HEK293 (cell line): ENCODE results near the gene UQCC3.

ENCODE experiments used
- CTCF ChIA-PET: fragments of 350-600 bp; formaldehyde crosslinking; extraction: SDS; loops from one replicate; lab custom pipeline; 2021; ENCODE audit warnings: antibody characterized with exemption; lab: Yijun Ruan, JAX
- POLR2A ChIA-PET: fragments of 300-600 bp; formaldehyde crosslinking; extraction: SDS; loops from one replicate; lab custom pipeline; 2020; ENCODE audit warnings: antibody characterized with exemption, inconsistent platforms; lab: Yijun Ruan, JAX
- H3K27ac ChIP-seq: fragments of 200-500 bp; sonication (Bioruptor generic); 2 replicates; pipeline ENCODE4 v1.5.1; 2014; ENCODE audit warnings: low read depth, low read length, control low read depth, inconsistent platforms; ENCODE audit errors: extremely low read depth
- H3K36me3 ChIP-seq, 2 experiments: fragments of 200-500 bp in 1 of 2; sonication (Bioruptor generic) in 1 of 2; 1 replicate in 1 of 2; 2 replicates in 1 of 2; pipeline ENCODE4 v1.5.1; 2014 to 2017; ENCODE audit warnings: inconsistent platforms in 2 of 2, low read length in 2 of 2; ENCODE audit not compliant: control insufficient read depth in 2 of 2, insufficient read depth in 1 of 2
- H3K4me1 ChIP-seq: fragments of 200-500 bp; sonication (Bioruptor generic); 2 replicates; pipeline ENCODE4 v1.5.1; 2014; ENCODE audit warnings: mild to moderate bottlenecking, low read length, inconsistent platforms; ENCODE audit not compliant: control insufficient read depth, insufficient read depth
- H3K4me3 ChIP-seq: 2 replicates; pipeline ENCODE4 v1.5.1; 2011; ENCODE audit warnings: low read depth, mild to moderate bottlenecking, control low read depth, low read length, moderate library complexity
- H3K9me3 ChIP-seq: fragments of 200-500 bp; sonication (Bioruptor generic); 2 replicates; pipeline ENCODE4 v1.5.1; 2014; ENCODE audit warnings: low read depth, low read length, inconsistent platforms; ENCODE audit not compliant: control insufficient read depth, insufficient read depth
- BCL6B ChIP-seq: fragments of 450-650 bp; formaldehyde crosslinking; IDR thresholded peaks from 2 replicates; pipeline ENCODE4 v1.5.1; 2017; ENCODE audit warnings: missing biosample characterization, missing genetic modification characterization
- CTCF ChIP-seq: fragments of 450-650 bp; formaldehyde crosslinking; IDR thresholded peaks from 2 replicates; pipeline ENCODE4 v1.5.1; 2016; ENCODE audit warnings: missing biosample characterization, missing genetic modification characterization
- KLF17 ChIP-seq: fragments of 450-650 bp; formaldehyde crosslinking; IDR thresholded peaks from 2 replicates; pipeline ENCODE4 v1.5.1; 2016; ENCODE audit warnings: missing biosample characterization, missing genetic modification characterization
- MEIS1 ChIP-seq: sonication (generic); formaldehyde crosslinking; IDR thresholded peaks from 2 replicates; pipeline ENCODE4 v1.8.1; 2022; ENCODE audit warnings: missing genetic modification reagents, mild to moderate bottlenecking, borderline replicate concordance
- PRDM4 ChIP-seq: fragments of 450-650 bp; formaldehyde crosslinking; IDR thresholded peaks from 2 replicates; pipeline ENCODE4 v1.5.1; 2017; ENCODE audit warnings: missing biosample characterization, missing genetic modification characterization
- ZBTB17 ChIP-seq: fragments of 450-650 bp; formaldehyde crosslinking; IDR thresholded peaks from 2 replicates; pipeline ENCODE4 v1.5.1; 2016; ENCODE audit warnings: missing biosample characterization, missing genetic modification characterization
- ZBTB20 ChIP-seq: fragments of 450-650 bp; formaldehyde crosslinking; IDR thresholded peaks from 2 replicates; pipeline ENCODE4 v1.5.1; 2016; ENCODE audit warnings: missing biosample characterization, missing genetic modification characterization
- ZBTB48 ChIP-seq: fragments of 450-650 bp; formaldehyde crosslinking; IDR thresholded peaks from 2 replicates; pipeline ENCODE4 v1.5.1; 2016; ENCODE audit warnings: missing biosample characterization, missing genetic modification characterization
- ZBTB8A ChIP-seq: fragments of 450-650 bp; formaldehyde crosslinking; IDR thresholded peaks from 2 replicates; pipeline ENCODE4 v1.5.1; 2016; ENCODE audit warnings: missing biosample characterization, missing genetic modification characterization
- ZFHX2 ChIP-seq: fragments of 450-650 bp; formaldehyde crosslinking; conservative IDR thresholded peaks from 2 replicates; pipeline ENCODE4 v1.5.1; 2016; ENCODE audit warnings: missing biosample characterization, missing genetic modification characterization
- ZNF114 ChIP-seq: fragments of 450-650 bp; formaldehyde crosslinking; IDR thresholded peaks from 2 replicates; pipeline ENCODE4 v1.5.0; 2017; ENCODE audit warnings: missing biosample characterization, missing genetic modification characterization
- ZNF2 ChIP-seq: fragments of 450-650 bp; formaldehyde crosslinking; IDR thresholded peaks from 2 replicates; pipeline ENCODE4 v1.5.1; 2016; ENCODE audit warnings: missing biosample characterization, missing genetic modification characterization
- ZNF26 ChIP-seq: fragments of 450-650 bp; formaldehyde crosslinking; IDR thresholded peaks from 2 replicates; pipeline ENCODE4 v1.5.1; 2016; ENCODE audit warnings: missing biosample characterization, missing genetic modification characterization
- ZNF335 ChIP-seq: fragments of 450-650 bp; formaldehyde crosslinking; conservative IDR thresholded peaks from 2 replicates; pipeline ENCODE4 v1.5.1; 2016; ENCODE audit warnings: missing biosample characterization, missing genetic modification characterization
- ZNF449 ChIP-seq: fragments of 450-650 bp; formaldehyde crosslinking; IDR thresholded peaks from 2 replicates; pipeline ENCODE4 v1.5.1; 2017; ENCODE audit warnings: missing biosample characterization, mild to moderate bottlenecking, missing genetic modification characterization, moderate library complexity
- ZNF571 ChIP-seq: fragments of 450-650 bp; formaldehyde crosslinking; IDR thresholded peaks from 2 replicates; pipeline ENCODE4 v1.5.0; 2017; ENCODE audit warnings: missing biosample characterization, missing genetic modification characterization
- ZNF600 ChIP-seq: fragments of 450-650 bp; formaldehyde crosslinking; IDR thresholded peaks from 2 replicates; pipeline ENCODE4 v1.5.1; 2016; ENCODE audit warnings: missing biosample characterization, missing genetic modification characterization
- ZNF621 ChIP-seq: fragments of 450-650 bp; formaldehyde crosslinking; IDR thresholded peaks from 2 replicates; pipeline ENCODE4 v1.5.1; 2017; ENCODE audit warnings: missing biosample characterization, missing genetic modification characterization
- ZNF623 ChIP-seq: fragments of 450-650 bp; formaldehyde crosslinking; IDR thresholded peaks from 2 replicates; pipeline ENCODE4 v1.5.1; 2016; ENCODE audit warnings: missing biosample characterization, missing genetic modification characterization
- ZNF654 ChIP-seq: fragments of 450-650 bp; formaldehyde crosslinking; IDR thresholded peaks from 2 replicates; pipeline ENCODE4 v1.5.1; 2016; ENCODE audit warnings: low read depth, missing biosample characterization, missing genetic modification characterization
- ZNF670 ChIP-seq: fragments of 450-650 bp; formaldehyde crosslinking; IDR thresholded peaks from 2 replicates; pipeline ENCODE4 v1.5.1; 2016; ENCODE audit warnings: missing biosample characterization, missing genetic modification characterization, low read depth
- ZNF768 ChIP-seq: fragments of 450-650 bp; formaldehyde crosslinking; IDR thresholded peaks from 2 replicates; pipeline ENCODE4 v1.5.1; 2018; ENCODE audit warnings: missing biosample characterization, mild to moderate bottlenecking, missing genetic modification characterization
- ZNF843 ChIP-seq: fragments of 450-650 bp; formaldehyde crosslinking; IDR thresholded peaks from 2 replicates; pipeline ENCODE4 v1.5.1; 2016; ENCODE audit warnings: missing biosample characterization, missing genetic modification characterization

The UQCC3 gene

GRCh38 chr11:62678770-62679696 lies 7.6 kb downstream of the UQCC3 start, which contains the start of gene UBXN1 (continued):
- TF ChIP-seq ZNF449 (tag by site-specific recombination) (no peak), ZBTB8A (tag by site-specific recombination) (peak; percentile 94), ZNF621 (tag by site-specific recombination) (no peak), ZNF114 (tag by site-specific recombination) (no peak), ZNF2 (tag by site-specific recombination) (peak; percentile 58; the same call in 1 of the 2 replicates), ZNF571 (tag by site-specific recombination) (no peak), ZBTB20 (tag by site-specific recombination) (peak; percentile 26; the same call in 1 of the 2 replicates)

- H3K9me3 ChIP-seq = no peaks in the 10 kb centered on the region
- CTCF ChIA-PET = interaction anchor here (0.5 to 4.5 kb wide), 32 partner anchors 9 to 299 kb away, joined by 3 to 46 read pairs (median 3); partner anchors contain the start of genes LBHD1, LRRN4CL, TAF6L and UQCC3
- 0 out of 2 replicates have a peak overlapping the region, but pooled peaks have one; percentile 13 for H3K27ac ChIP-seq
- peaks cover 8% of the 10 kb centered on the region for H3K4me1 ChIP-seq
- H3K4me3 ChIP-seq = no peak overlapping the region
- TF ChIP-seq ZNF600 (tag by site-specific recombination) (no peak), ZNF768 (tag by site-specific recombination) (no peak), ZBTB17 (tag by site-specific recombination) (peak; percentile 30; the same call in 1 of the 2 replicates), PRDM4 (no peak), KLF17 (tag by site-specific recombination) (no peak), CTCF (tag by site-specific recombination) (peak; percentile 28; the same call in 1 of the 2 replicates), ZNF26 (tag by site-specific recombination) (no peak), MEIS1 (CRISPR knock-in tag) (no peak), BCL6B (tag by site-specific recombination) (0 out of 2 replicates have a peak, but pooled peaks have one; percentile 33), ZFHX2 (tag by site-specific recombination) (no peak), ZNF654 (peak; percentile 65), ZBTB48 (tag by site-specific recombination) (no peak), ZNF843 (tag by site-specific recombination) (no peak), ZNF670 (tag by site-specific recombination) (no peak), ZNF623 (tag by site-specific recombination) (no peak), ZNF335 (peak; percentile 5; the same call in 1 of the 2 replicates)
- H3K36me3 ChIP-seq = peaks cover 0 to 20% of the 10 kb centered on the region in 2 experiments; a peak in 1 of 3 replicates
- POLR2A ChIA-PET = interaction anchor here (0.6 to 3.5 kb wide), 15 partner anchors 8 to 256 kb away, joined by 3 to 24 read pairs (median 5); partner anchors contain the start of genes BSCL2, C11orf98, CSKMT and GANAB
Measured at GRCh38 chr11:62680825-62681240, 9.4 kb downstream of the UQCC3 start.
